HepG2 (cell line): ENCODE data around the gene AGAP1. TPM values are rescaled to one million over a fixed set of nuclear protein-coding genes. Genes with fewer than 3 reads are reported as not detected.

Source experiments
- ATAC-seq: fragments of 200-7000 bp; cut with Tn5 transposase; 3 replicates; pipeline ENCODE4 v1.9.1; 2020; ENCODE audit warnings: mild to moderate bottlenecking, moderate library complexity
- BruUV-seq: library from RNA; stranded (reverse); fragments of 400-500 nt; replicated peaks from 2 replicates; lab custom pipeline; 2021; lab: Mats Ljungman, UMichigan
- CTCF ChIA-PET: fragments of 300-600 bp; formaldehyde crosslinking; extraction: SDS; loops from one replicate; lab custom pipeline; 2021; ENCODE audit warnings: low total read pairs, inconsistent platforms, low intra/inter-chr PET ratio; lab: Yijun Ruan, JAX
- POLR2A ChIA-PET: fragments of 350-600 bp; sonication (Branson Sonifier 250); formaldehyde crosslinking; loops from one replicate; lab custom pipeline; 2020; ENCODE audit warnings: antibody characterized with exemption, inconsistent platforms; lab: Yijun Ruan, JAX
- DNase-seq: peaks from one replicate; pipeline ENCODE4 v3.0.0-alpha.2; 2015; ENCODE audit warnings: low spot score
- FAIRE-seq: peaks from 3 replicates; lab custom pipeline; 2011; peaks lifted over from hg19 to GRCh38; lab: Jason Lieb, UNC
- H2AFZ ChIP-seq: one replicate; pipeline ENCODE4 v1.6.1; 2011; ENCODE audit warnings: low read length, inconsistent platforms
- H3K27ac ChIP-seq: fragments of 300-600 bp; 3 replicates; pipeline ENCODE4 v1.8.0; 2011; ENCODE audit warnings: mixed run types, mild to moderate bottlenecking, mixed read lengths, low read length, inconsistent platforms; ENCODE audit not compliant: insufficient read depth; ENCODE audit errors: extremely low read length
- H3K27me3 ChIP-seq, 2 experiments: fragments of 200-600 bp in 1 of 2; 2 replicates in 1 of 2; 3 replicates in 1 of 2; pipeline versions ENCODE4 v1.6.0 to v1.8.0; 2011; ENCODE audit warnings: low read length in 2 of 2, mild to moderate bottlenecking in 2 of 2, moderate library complexity in 2 of 2, inconsistent platforms in 1 of 2; ENCODE audit not compliant: insufficient read depth in 2 of 2, control insufficient read depth in 1 of 2
- H3K36me3 ChIP-seq, 2 experiments: fragments of 200-600 bp in 1 of 2; replicated peaks in 1 of 2; 2 replicates in 1 of 2; 3 replicates in 1 of 2; pipeline versions ENCODE4 v1.5.1 to v1.8.0; 2011; ENCODE audit warnings: low read length in 2 of 2, inconsistent platforms in 1 of 2; ENCODE audit not compliant: insufficient read depth in 2 of 2, control insufficient read depth in 1 of 2
- H3K4me1 ChIP-seq: 2 replicates; pipeline ENCODE4 v1.5.1; 2012; ENCODE audit warnings: low read length, inconsistent platforms; ENCODE audit not compliant: insufficient read depth
- H3K4me2 ChIP-seq: 2 replicates; pipeline ENCODE4 v1.6.0; 2011; ENCODE audit warnings: low read depth, low read length, inconsistent platforms
- H3K4me3 ChIP-seq, 3 experiments: fragments of 200-600 bp in 1 of 3; sonication (generic), shearing (Covaris generic) in 1 of 3; replicated peaks in 1 of 3; 2 replicates each; pipeline ENCODE4 v1.5.1; 2011 to 2016; ENCODE audit warnings: low read length in 3 of 3, inconsistent platforms in 2 of 3, low read depth in 2 of 3, mild to moderate bottlenecking in 2 of 3, control low read depth in 1 of 3, mixed read lengths in 1 of 3; ENCODE audit not compliant: insufficient read depth in 1 of 3
- H3K79me2 ChIP-seq: one replicate; pipeline ENCODE4 v1.6.1; 2011; ENCODE audit warnings: low read length, inconsistent platforms; ENCODE audit not compliant: insufficient read depth
- H3K9ac ChIP-seq: 2 replicates; pipeline ENCODE4 v1.6.0; 2011; ENCODE audit warnings: mild to moderate bottlenecking, low read depth, low read length, inconsistent platforms; ENCODE audit not compliant: insufficient read depth
- H3K9me3 ChIP-seq: 2 replicates; pipeline ENCODE4 v1.5.1; 2012; ENCODE audit warnings: mild to moderate bottlenecking, low read length
- H4K20me1 ChIP-seq: 2 replicates; pipeline ENCODE4 v1.6.0; 2011; ENCODE audit warnings: inconsistent platforms, mild to moderate bottlenecking, low read length, moderate library complexity; ENCODE audit not compliant: insufficient read depth
- BRCA1 ChIP-seq: sonication (generic); formaldehyde crosslinking; IDR thresholded peaks from 2 replicates; pipeline ENCODE4 v1.4.0; 2020; ENCODE audit warnings: missing genetic modification reagents
- ETV5 ChIP-seq: IDR thresholded peaks from 2 replicates; pipeline ENCODE4 v1.6.1; 2018; ENCODE audit warnings: missing biosample characterization, missing genetic modification reagents, inconsistent platforms, borderline replicate concordance
- HNF1A ChIP-seq, 2 experiments: sonication (generic) in 1 of 2; formaldehyde crosslinking in 1 of 2; IDR thresholded peaks; 2 replicates each; pipeline versions ENCODE4 v1.4.0 to v1.6.1; 2016 to 2020; ENCODE audit warnings: borderline replicate concordance in 1 of 2, low read depth in 1 of 2, mild to moderate bottlenecking in 1 of 2, missing genetic modification reagents in 1 of 2
- PBX2 ChIP-seq: IDR thresholded peaks from 2 replicates; pipeline ENCODE4 v1.6.1; 2016; ENCODE audit warnings: control low read depth
- RORA ChIP-seq: sonication (generic); formaldehyde crosslinking; IDR thresholded peaks from 2 replicates; pipeline ENCODE4 v1.5.0; 2020; ENCODE audit warnings: mild to moderate bottlenecking, missing genetic modification reagents, moderate library complexity
- TCF7 ChIP-seq: sonication (generic); IDR thresholded peaks from 2 replicates; pipeline ENCODE4 v1.6.1; 2016; ENCODE audit warnings: antibody characterized with exemption, low read depth
- ZNF282 ChIP-seq: fragments of 450-650 bp; IDR thresholded peaks from 2 replicates; pipeline ENCODE4 v1.6.1; 2018; ENCODE audit not compliant: partially characterized antibody
- WGBS: methylation state at CpG from one replicate; pipeline ENCODE4 v1.1.6; 2017; ENCODE audit warnings: low lambda C conversion rate; 5-methylcytosine and 5-hydroxymethylcytosine counted together
- in situ Hi-C: cut with HindIII; loops from 2 replicates; pipeline ENCODE4 v1.10.0; 2017; ENCODE audit warnings: low pct_unique_long_range_greater_than_20kb; ENCODE audit not compliant: extremely low pct_ligation_motif_present
- intact Hi-C: fragments of 100-400 bp; cut with micrococcal nuclease; formaldehyde crosslinking; loops from one replicate; pipeline ENCODE4 v1.10.0; 2022; ENCODE audit not compliant: unreplicated experiment
- polyA plus RNA-seq, 8 experiments: library from polyadenylated mRNA; depleted of rRNA in 3 of 8; stranded (reverse) in 7 of 8; unstranded in 1 of 8; fragments of >200 nt; fragmentation: Illumina TruSeq in 4 of 8; extraction: Trizol in 4 of 8; gene quantifications; 2 replicates each; pipeline versions ENCODE4 v1.2.1 to v1.2.3, GENCODE V29; 2011 to 2016; ENCODE audit warnings: low read depth in 4 of 8, missing spikeins in 1 of 8, mixed read lengths in 1 of 8; ENCODE audit not compliant: insufficient read depth in 1 of 8
- total RNA-seq, 5 experiments: library from RNA; depleted of rRNA; stranded (reverse); fragments of >200 nt; fragmentation: Illumina TruSeq; extraction: Trizol; gene quantifications; 2 replicates each; pipeline ENCODE4 v1.2.3, GENCODE V29; 2016; ENCODE audit warnings: low read depth in 1 of 5

AGAP1 gene
- total and polyA plus RNA-seq, 2 of the 13 experiments (the other 11 are each of a cell fraction or from before 2014, with no cell fraction given): 21.2 to 32.7 TPM

GRCh38 chr2:235526166-235526565 is 32.3 kb downstream of the AGAP1 start:
- in situ Hi-C loops: no loop called here
- Histone ChIP-seq H2AFZ (no peak overlapping the region), H3K9ac (no peak overlapping the region), H3K27ac (no peak overlapping the region), H3K36me3 (no peaks in the 10 kb centered on the region), H3K9me3 (no peaks in the 10 kb centered on the region), H4K20me1 (peaks cover 20% of the 10 kb centered on the region), H3K4me1 (peaks cover 22% of the 10 kb centered on the region), H3K27me3 (no peaks in the 10 kb centered on the region), H3K4me2 (no peak overlapping the region), H3K4me3 (no peak overlapping the region), H3K79me2 (peaks cover 87% of the 10 kb centered on the region)
- WGBS: 94% methylated on average over 1 of the region's 1 CpG
- BruUV-seq: no TSS peak
- TF ChIP-seq PBX2 (0 out of 2 replicates have a peak, but pooled peaks have one; percentile 10), ETV5 (CRISPR knock-in tag) (no peak), ZNF282 (no peak), RORA (CRISPR knock-in tag) (no peak), BRCA1 (CRISPR knock-in tag) (no peak), TCF7 (no peak), HNF1A (IDR thresholded peaks at IDR 0.05; ENCODE audit: low read depth) (no peak), HNF1A (CRISPR knock-in tag; IDR thresholded peaks at IDR 0.05; ENCODE audit: borderline replicate concordance) (no peak)
- no peak for ATAC-seq
- POLR2A ChIA-PET: no interaction called here
- CTCF ChIA-PET: no interaction called here
- no peak for DNase-seq
- intact Hi-C loops: no loop called here
- FAIRE-seq: no peak
